GM21390 (cell line): ENCODE data around the gene BCAR3.

Experiments
- ATAC-seq: cut with Tn5 transposase; IDR thresholded peaks from one replicate; pipeline ENCODE4 v1.9.1; 2021; ENCODE audit not compliant: unreplicated experiment

BCAR3 gene

DNA sequence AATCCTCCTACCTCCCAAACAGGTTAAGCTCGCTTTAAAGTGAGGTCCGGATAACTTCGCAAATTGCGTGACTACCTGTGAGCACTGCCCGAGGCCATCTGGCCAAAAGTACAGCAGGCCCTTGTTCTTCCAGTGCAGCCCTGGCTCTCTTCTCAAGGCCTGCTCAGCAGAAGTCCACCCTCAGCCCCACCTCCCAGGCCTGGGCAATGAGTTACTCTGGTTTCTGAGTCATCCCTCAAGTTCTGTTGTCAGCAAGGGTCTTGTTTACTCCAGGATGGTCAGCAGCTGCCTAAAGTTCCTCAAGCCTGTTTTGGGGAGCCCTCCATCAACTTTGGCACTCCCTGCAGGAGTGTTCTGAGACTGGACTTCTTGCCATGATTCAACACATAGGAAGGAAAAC is 101.7 kb downstream of the BCAR3 start:
- ATAC-seq: no peak

DNA sequence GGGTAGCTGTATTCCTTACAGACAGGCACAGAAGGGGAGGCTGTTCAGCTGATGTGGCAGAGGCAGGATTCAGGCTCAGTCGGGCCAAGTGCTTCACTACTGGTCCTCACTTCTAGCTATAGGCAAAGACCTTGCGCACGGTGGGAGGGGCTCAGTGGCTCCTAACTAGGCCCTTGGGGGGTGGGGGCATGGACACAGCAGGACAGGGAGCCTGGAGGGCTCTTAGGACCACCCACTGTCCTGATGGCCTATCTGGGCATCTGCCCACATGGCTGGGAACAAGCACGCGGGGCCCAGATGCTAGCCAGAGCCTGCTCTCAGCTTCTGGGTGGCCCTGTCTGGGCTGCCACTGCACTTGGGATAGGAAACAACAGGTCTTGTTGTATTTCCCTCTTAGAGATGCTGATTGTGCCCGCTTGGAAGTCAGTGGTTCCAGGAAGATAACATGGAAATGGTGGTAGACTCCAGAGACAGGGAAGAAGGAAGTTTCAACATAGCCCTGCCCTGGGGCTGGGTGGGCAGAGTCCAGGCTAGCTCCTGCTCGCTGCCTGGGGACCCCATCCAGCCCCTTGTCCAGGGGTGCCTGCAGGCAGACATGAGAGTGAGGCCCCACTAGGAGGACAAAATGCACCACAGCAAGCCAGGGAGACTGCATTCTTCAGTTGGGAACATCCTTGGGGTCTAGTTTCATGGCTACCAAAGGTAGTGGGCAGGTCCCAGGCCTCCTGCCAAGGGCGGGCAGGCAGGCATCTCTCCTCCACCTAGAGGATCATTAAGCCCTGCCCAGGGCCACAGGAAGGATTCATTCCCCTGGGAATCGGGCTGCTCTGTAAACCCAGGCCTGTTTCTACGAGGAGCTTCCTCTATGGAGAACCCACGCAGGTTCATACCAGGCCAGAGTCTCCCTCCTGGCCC is 102.5 kb downstream of the BCAR3 start:
- ATAC-seq: no peak

DNA sequence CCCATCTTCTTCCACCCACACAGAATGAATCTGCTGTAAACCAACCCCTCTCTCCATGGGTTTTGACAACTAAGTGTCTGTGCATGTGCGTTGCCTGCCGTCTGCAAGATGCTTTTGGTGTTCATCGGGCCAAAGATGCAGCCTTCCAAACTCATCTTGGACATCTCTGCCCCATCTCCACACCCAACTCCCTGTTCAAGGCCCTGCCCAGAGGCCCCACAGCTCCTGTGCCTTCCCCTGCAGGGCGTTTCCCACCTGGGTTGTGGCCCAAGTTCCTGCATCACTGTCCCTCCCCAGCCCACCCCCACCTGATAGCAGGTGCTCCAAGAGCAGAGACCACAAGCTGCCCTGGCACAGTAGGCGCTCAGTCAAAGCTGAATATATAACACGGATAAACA is 103.2 kb downstream of the BCAR3 start:
- ATAC-seq: no peak

DNA sequence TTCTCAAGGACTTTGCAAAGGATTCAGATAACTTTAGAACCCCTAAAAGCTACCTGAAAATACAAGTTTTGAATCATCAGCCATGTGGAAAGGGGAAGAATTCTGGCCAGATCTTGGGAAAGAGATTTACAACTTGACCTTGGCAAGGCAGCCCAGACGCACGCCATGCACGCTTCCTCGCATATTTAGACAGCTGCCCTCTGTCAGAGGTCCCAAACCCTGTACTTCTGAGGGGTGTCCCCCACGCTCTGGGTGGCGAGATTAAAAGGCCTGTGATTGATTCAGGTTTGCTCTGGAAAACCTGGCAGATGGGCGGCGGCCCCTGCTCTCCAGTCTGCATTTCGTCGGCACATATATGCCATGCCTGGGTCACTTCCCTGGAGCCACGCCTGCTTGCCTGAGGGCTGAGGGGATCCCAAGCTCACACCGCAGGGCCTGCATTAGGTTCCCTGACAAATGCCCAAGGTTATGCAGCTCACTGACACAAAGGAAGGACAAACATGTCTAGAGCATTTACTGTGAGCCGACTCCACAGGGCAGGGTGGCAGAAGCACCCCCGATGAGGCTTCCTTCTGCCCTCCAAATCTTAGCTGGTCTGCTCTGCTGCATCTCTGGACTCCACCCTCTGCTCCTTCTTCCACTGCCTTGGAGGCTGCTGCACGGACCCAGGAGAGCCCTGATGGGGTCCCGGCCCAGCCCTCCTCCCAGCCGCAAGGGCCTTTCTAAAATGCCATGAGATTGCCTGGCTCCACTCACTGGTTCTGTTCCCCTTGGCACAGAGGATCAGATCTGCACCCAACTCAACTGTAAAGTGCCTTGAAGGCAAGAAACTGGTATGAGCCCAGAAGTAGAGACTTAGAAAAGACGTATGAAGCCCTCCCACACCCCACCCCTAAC is 103.9 kb downstream of the BCAR3 start:
- ATAC-seq: no peak

DNA sequence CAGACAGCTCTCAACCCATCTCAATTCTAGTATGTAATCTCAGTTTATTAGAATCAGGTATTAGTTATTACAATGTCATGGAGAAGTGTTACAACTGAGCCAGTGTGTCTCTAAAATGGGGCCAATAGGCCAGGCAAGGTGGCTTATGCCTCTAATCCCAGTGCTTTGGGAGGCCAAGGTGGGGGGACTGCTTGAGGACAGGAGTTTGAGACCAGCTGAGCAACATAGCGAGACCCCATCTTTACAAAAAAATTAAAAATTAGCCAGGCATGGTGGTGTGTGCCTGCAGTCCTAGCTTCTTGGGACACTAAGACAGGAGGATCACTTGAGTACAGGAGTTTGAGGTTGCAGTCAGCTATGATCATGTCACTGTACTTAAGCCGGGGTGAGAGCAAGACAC is 104.9 kb downstream of the BCAR3 start:
- no peak for ATAC-seq

DNA sequence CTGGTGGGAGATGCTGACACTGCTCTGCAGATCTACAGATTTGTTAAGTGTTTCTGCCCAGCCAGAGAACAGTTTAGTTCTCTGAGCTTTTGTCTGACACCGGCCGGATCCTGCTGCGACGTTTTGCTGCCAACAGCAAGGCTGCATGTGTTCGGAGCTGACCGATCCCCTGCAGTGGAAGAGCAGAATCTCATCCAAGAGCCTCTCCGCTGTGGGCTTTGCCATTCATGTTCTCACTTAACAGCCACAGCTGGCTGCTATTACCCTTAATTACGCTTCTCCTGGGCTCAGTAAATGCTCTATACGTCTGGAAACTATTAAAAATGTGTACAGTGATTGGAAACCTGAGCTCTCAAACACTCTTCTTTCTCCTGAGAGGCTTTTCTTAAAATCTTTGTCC is 105.3 kb downstream of the BCAR3 start:
- ATAC-seq: no peak

DNA sequence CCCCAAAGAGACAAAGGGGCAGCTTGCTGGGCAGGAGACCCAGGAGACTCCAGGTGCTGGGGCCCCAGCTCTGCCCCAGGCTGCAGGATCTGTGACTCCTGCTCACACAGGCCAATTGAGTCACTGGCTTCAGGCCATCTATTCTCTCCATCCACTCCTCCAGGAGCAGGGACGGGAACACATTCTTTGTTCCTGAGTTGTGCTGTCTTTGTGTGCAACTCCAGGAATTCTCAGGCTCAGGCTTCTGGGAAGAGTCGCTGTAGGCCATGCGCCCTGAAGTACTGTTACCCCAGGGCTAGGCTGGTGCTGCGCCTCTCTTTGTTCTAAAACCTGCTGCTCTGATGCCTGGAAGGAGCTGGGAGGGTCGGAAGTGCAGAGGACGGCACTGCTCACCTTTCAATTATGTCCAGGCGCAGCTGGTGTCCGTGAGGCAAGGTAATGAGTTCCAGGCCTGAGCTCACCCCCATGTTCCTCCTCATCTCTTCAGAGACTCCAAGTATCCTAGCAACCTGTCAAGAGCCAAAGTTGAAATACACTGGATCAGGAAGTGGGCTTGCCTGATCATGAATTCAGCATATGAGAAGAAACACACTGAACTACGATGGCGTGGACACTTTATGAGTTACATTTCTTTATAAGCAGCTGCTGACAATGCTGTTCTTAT is 105.9 kb downstream of the BCAR3 start:
- ATAC-seq: no peak

DNA sequence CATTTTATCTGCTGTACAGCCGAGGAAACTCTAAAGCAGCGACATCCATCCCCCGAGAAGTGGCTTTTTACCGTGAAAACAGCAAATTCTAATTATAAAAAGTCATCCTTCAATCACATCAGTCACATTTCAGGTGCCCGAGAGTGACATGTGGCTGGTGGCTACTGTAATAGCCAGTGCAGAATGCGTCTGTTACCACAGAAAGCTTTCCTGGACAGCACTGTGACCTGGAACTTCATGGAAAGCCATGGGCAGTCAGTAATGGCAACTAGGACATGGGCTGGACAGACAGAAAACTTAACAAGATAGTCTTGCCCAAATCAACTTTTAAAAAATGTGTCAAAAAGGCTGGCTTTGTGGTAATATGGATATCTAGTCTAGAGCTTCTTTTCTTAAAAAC is 106.6 kb downstream of the BCAR3 start:
- ATAC-seq: no peak

DNA sequence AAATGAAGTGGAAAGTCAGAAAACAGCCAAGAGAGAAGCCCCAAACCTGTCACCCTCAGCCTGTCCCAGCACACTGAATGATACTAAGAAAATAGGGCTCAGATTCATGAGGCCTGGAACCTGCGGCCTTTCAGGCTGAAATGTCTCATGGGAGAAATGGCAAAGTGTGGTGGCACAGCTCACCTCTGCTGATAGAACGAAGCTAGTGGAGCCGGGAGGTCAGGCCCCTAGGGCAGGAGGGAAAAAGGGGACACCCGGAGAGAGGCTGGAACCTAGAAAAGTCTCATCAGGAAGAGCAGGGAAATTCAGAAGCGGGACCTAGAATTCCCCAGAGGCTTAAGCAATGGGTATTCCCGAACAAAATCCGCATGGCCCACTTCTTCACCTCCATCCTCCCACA is 107.1 kb downstream of the BCAR3 start:
- ATAC-seq: no peak

DNA sequence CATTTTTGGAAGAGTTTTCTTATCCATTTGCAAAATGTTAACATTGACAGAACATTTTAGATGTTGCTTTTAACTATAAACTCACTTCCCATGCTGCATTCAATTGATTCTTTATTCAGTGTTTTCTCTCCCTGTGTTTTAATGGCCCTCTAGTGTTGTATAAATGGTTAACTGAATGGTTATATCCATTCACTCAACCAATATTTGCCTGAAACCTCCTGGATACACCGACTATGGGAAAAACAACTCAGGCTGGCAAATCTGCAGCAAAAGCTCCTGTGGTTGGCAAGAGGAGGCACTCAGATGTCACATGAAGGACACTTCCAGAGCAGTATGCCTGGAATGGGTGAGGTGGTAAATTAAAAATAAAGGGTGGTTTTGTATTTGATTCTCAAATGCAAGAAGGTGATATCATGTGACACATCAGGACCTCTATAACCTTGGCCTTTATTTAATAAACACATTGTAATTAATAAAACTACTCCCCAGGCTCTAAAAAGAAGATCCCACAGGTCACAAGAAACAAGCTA is 107.6 kb downstream of the BCAR3 start:
- ATAC-seq: no peak

DNA sequence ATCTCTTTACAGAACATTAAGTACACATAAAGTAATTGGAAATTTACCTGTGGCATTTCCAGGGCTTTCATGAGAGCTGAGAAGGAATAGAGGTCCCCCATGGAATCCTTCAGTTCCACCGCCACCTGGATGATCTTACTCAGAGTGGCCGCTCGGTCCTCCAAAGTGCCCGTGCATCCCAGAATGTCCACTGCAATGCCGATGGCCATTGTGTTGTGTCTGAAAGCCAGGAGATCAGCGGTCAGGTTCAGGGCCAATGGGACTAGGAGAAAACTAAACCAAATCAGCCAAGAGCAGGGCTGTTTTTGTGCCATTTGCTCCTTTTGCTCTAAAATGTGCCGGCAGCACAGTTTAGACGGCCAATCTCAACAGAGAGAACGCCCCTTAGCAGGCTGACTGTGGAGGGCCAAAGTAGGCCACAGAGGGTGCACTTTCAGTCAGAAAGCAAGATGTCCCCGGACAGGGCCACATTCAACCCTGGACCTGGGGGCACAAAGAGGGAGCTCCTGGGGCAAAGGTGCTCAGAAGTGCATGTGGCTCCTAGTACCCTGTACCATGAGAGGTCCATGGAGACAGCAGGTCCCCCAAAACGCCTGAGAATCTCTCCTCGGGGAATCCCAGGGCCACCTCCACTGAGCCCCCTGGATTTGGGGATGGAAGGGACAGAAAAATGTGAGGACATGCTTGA is 109.9 kb downstream of the BCAR3 start:
- no peak for ATAC-seq

DNA sequence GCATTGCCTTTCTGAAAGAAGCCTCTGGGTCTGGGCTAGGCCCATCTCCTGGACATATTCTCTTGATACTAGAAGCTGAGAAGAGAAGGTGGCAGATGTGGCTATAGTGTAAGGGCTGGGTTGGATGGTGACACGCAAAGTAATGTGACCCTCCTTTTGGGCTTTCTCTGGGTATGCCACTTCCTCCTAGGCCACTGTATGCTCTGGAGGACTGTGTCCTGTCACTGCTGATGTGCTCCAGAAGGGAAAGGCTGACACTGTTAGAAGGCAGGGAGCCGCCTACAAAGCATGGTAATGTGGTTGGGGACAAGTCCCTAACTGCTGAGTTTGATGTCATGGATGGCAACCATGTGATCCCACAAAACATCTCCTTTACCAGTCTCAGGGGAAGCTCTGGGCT is 112.1 kb downstream of the BCAR3 start:
- no peak for ATAC-seq

DNA sequence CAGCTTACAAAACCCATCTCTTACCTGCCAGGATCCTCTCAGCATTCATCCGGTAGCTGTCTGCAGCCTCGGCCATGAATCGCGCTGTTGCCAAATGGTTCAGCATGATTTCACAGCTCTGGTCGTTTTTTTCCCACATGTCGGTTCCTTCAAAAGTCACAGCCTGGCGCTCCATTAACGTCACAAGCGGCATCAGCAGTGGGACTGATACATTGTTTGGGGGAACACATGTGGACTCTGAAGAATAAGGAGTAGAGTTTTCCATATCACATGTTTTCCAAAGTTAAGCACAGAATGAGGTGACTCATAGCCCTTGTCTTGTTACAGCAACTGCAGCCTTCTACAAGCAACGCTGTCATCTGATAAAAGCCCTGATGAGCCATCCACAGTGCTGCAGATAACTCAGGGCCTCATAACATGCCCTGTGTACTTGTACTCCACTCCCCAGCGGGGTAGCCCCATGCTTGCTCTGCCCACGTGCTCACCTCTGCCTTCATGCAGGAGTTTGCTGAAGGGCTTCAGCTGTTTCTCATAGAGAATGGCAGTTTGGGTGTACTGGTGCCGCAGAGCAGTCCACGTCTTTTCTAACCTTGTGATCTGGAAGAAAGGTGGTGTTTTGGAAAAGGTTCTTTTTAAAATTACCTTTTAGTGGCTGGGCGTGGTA is 114.2 kb downstream of the BCAR3 start:
- no peak for ATAC-seq

DNA sequence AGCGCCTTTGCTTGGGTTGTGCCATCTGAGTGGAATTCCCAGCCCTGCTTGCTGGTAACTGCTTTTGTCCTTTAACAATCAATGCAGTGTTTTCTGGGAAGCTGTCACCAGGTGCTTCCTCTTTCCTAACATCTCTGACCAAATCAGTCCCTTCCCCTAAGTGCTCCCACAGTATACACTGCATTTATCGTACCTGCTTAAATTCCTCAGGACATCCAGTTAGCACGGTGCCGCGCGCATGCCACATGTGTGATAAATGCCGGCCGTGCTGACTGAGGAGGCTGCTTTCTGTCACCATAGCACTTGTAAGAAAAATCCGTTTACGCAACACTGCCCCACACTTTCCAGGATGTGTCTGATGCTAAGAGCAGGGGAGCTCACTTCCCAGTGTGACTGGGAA is 115.4 kb downstream of the BCAR3 start:
- ATAC-seq: no peak

DNA sequence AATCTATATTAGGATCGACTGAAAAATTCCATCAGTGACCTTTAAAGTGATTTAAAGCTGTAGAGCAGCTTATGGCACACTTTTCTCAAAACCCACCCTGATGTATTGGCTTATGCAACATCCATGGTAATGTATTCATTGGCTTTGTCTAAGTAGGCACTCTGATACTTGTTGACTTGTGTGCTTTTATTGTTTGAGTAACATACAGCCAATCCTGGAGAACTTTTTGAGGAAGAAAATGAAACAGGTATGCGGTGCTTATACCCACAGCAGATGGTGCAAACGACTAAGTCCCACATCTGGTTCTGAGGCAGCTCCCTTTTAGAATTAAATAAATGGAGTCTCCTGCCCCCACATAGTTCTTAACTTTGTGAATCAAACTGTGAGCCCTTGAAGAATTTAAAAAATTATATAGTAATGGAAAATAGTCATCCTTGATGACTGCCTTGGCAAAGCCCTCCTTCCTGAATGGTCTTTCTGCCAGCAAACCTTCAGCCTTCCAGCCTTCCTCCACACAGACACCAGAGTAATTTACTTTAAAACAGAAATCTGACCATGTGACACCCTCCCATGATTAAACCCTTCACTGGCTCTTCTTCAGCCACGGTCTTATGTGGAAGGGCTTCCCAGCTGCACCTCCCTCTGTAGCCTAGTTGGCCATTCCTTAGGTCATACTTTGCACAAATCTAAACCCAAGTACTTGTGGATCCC is 116.0 kb downstream of the BCAR3 start:
- ATAC-seq: no peak

DNA sequence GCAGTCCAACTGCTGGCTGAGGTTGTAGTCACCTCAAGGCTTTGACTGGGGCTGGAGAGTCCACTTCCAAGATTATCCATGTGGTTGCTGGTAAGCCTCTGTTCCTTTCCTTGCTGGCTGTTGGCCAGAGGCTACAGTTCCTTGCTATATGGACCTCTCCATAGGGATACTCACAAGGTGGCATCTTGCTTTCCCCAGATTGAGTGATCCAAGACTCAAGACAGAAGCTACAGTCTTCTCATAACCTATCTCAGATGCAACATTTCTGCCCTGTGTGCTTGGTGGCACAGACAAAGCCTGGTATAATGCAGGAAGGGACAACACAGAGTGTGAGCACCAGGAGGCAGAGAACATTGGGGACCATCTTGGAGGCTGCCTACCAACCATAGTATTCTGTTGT is 121.9 kb downstream of the BCAR3 start:
- no peak for ATAC-seq

DNA sequence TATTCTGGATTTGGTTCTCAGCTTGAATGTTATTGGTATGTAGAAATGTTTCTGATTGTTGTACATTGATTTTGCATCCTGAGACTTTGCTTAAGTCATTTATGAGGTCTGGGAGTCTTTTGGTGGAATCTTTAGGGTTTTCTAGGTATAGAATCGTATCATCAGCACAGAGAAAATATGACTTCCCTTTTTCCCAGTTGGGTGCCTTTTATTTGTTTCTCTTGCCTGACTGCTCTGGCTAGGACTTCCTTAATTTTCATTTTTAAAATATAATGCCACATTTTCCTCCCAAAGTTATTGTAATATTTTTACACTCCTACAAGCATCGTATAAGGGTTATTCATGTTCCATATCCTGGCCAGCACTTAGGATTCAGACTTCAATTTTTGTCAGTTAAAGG is 122.6 kb downstream of the BCAR3 start:
- ATAC-seq: no peak

DNA sequence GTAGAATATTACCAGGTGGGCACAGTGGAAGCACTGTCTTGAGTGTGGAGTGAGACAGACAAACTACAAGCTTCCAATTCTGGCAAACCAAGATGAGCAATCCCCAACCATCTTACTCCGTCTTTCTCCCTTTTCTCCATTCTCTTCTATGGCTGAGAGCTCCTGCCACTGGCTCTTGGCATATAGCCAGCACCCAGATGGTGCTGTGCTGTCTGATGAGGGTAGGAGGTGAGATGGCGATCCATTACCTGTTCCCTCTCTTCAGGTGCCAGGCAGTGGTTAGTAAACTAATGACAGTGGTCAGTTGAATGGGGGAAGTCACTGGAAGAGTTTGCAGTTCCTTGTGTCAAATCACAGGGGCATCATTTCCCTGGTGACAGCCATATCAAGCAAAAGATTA is 125.3 kb downstream of the BCAR3 start:
- no peak for ATAC-seq
